Esophagus muscularis mucosa (tissue), 4 donors: Measurements from ENCODE around the gene DAB1. TPM values are rescaled to one million over a fixed set of nuclear protein-coding genes. Genes with fewer than 3 reads are reported as not detected.

ENCODE experiments used
- DNase-seq: peaks from one replicate; pipeline ENCODE4 v3.0.0-alpha.2; 2017; ENCODE audit errors: extremely low spot score
- H3K27ac ChIP-seq, 4 donors: fragments of 200-600 bp; sonication (generic); replicated peaks in 1 of 4; 1 replicate in 3 of 4; 2 replicates in 1 of 4; pipeline ENCODE4 v1.5.1; 2016 to 2019; ENCODE audit warnings: mild to moderate bottlenecking in 1 of 4
- H3K27me3 ChIP-seq, 4 donors: fragments of 200-600 bp; sonication (generic); one replicate each; pipeline versions ENCODE4 v1.5.1 to v1.6.0; 2016 to 2019
- H3K36me3 ChIP-seq, 4 donors: fragments of 200-600 bp; sonication (generic); one replicate each; pipeline ENCODE4 v1.5.1; 2016 to 2019
- H3K4me1 ChIP-seq, 4 donors: fragments of 200-600 bp; sonication (generic); one replicate each; pipeline ENCODE4 v1.5.1; 2016 to 2019
- H3K4me3 ChIP-seq, 4 donors: fragments of 200-600 bp; sonication (generic); 1 replicate in 2 of 4; 2 replicates in 2 of 4; pipeline ENCODE4 v1.5.1; 2016 to 2019; ENCODE audit warnings: mild to moderate bottlenecking in 4 of 4, moderate library complexity in 1 of 4
- H3K9me3 ChIP-seq, 4 donors: fragments of 200-600 bp; sonication (generic); 1 replicate in 3 of 4; 2 replicates in 1 of 4; pipeline ENCODE4 v1.5.1; 2016 to 2019
- EP300 ChIP-seq: sonication (generic); formaldehyde crosslinking; IDR thresholded peaks from one replicate; pipeline ENCODE4 v1.6.1; 2017; ENCODE audit warnings: antibody characterized with exemption
- POLR2A ChIP-seq: fragments of 450-650 bp; IDR thresholded peaks from one replicate; pipeline ENCODE4 v1.6.1; 2017; ENCODE audit warnings: antibody characterized with exemption, moderate library complexity, mild to moderate bottlenecking, low read depth
- POLR2AphosphoS5 ChIP-seq, 2 donors: sonication (generic); formaldehyde crosslinking; IDR thresholded peaks; one replicate each; pipeline ENCODE4 v1.6.1; 2017; ENCODE audit warnings: antibody characterized with exemption in 2 of 2
- WGBS: methylation state at CpG from one replicate; pipeline ENCODE4 v1.1.5; 2018; 5-methylcytosine and 5-hydroxymethylcytosine counted together
- intact Hi-C: fragments of 100-400 bp; cut with DNase I; formaldehyde crosslinking; loops from one replicate; pipeline ENCODE4 v1.15.1; 2023
- total RNA-seq, 4 donors: library from RNA; depleted of rRNA; stranded (reverse); fragments of >200 nt; gene quantifications; one replicate each; pipeline versions ENCODE4 v1.1.0 to v1.2.1, GENCODE V29; 2016
- TF ChIP-seq, protein P1 (sequence below), 3 experiments: fragments of 200-600 bp in 2 of 3; fragments of 450-650 bp in 1 of 3; sonication (generic) in 2 of 3; IDR thresholded peaks; one replicate each; pipeline ENCODE4 v1.5.1; 2017 to 2019; ENCODE audit warnings: antibody characterized with exemption in 3 of 3, mild to moderate bottlenecking in 2 of 3, moderate library complexity in 1 of 3

DAB1 gene
- total RNA-seq, 4 donors from 2014 or later, result 0.26 to 1.3 (median 0.37) TPM

DNA sequence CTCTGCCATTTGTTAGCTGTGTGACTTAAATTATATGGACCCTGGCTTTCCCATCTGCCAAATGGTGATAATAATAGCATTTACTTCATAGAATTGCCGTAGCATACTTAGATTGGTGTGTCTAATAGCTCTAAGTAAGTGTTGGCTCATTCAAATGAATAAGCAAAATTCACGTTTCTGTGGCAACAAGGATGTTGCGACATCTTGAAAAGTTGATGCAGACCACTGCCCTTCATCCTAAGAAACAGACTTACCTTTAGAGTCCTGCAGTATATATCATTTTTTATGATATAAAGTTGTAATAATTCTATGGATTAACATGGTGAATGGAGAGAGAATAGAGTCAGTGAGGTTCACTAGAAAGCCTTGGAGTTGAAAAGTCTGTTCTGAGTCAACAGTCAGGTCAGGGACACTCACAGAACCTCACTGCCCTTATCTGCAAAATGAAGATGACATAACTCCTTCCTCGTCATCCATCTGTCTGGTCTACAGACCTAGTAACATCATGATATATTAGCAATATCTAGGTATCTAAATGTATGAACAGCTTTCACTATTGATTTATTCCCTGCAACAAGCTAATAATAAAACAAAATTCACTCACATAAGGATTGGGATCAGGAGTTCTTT is 290.8 kb downstream of the DAB1 start:
- no peak for DNase-seq
- Histone ChIP-seq H3K9me3 (no peaks in the 10 kb centered on the region), H3K27me3 (no peaks in the 10 kb centered on the region), H3K4me1 (peaks cover 0 to 13% (median 11%) of the 10 kb centered on the region in 4 donors), H3K27ac (no peak overlapping the region), H3K4me3 (no peak overlapping the region), H3K36me3 (no peaks in the 10 kb centered on the region)
- 83% methylated on average over 4 of the region's 4 CpGs for WGBS
- intact Hi-C loops, result no loop called here
- TF ChIP-seq, protein P1, sequence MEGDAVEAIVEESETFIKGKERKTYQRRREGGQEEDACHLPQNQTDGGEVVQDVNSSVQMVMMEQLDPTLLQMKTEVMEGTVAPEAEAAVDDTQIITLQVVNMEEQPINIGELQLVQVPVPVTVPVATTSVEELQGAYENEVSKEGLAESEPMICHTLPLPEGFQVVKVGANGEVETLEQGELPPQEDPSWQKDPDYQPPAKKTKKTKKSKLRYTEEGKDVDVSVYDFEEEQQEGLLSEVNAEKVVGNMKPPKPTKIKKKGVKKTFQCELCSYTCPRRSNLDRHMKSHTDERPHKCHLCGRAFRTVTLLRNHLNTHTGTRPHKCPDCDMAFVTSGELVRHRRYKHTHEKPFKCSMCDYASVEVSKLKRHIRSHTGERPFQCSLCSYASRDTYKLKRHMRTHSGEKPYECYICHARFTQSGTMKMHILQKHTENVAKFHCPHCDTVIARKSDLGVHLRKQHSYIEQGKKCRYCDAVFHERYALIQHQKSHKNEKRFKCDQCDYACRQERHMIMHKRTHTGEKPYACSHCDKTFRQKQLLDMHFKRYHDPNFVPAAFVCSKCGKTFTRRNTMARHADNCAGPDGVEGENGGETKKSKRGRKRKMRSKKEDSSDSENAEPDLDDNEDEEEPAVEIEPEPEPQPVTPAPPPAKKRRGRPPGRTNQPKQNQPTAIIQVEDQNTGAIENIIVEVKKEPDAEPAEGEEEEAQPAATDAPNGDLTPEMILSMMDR (IDR thresholded peaks at IDR 0.05), result no peak
- no peak for TF ChIP-seq EP300
- no peak for TF ChIP-seq POLR2AphosphoS5 (IDR thresholded peaks at IDR 0.05)
- no peak for TF ChIP-seq POLR2A

DNA sequence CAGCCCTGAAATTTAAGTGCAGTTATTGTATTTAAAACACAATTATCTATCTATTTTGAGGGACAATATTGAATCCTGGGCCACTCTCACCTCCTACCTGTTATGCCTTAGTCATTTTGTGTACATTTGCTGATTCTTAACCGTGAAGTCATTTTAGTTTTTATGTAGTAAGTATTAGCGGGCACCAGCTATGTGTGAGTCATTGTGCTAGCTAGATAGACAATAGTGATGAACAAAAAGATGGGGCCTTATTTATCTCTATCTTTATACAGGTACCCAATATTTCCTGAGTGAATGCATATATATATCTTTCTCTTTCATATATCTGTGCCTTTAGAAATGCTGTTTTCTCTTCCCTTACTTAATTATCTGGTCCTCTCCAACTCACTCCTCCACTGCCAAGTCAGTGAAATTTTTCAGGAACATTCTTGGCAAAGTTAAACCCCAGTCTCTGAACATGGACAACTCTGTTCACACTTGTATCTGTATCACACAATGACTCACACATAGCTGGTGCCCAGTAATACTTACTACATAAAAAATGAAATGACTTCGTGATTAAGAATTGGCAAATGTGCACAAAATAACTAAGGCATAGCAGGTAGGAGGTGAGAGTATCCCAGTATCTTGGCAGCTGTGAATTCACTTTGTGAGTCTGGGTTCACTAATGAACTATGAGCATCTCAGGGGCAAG is 292.0 kb downstream of the DAB1 start:
- Histone ChIP-seq H3K36me3 (no peaks in the 10 kb centered on the region), H3K4me3 (no peak overlapping the region), H3K4me1 (peaks cover 0 to 13% (median 11%) of the 10 kb centered on the region in 4 donors), H3K9me3 (no peaks in the 10 kb centered on the region), H3K27ac (no peak overlapping the region), H3K27me3 (no peaks in the 10 kb centered on the region)
- 51% methylated on average over 3 of the region's 3 CpGs for WGBS
- no peak for DNase-seq
- TF ChIP-seq, protein P1 (IDR thresholded peaks at IDR 0.05), result no peak
- TF ChIP-seq POLR2AphosphoS5 (IDR thresholded peaks at IDR 0.05), result no peak
- TF ChIP-seq EP300, result no peak
- TF ChIP-seq POLR2A, result no peak
- intact Hi-C loops, result no loop called here

DNA sequence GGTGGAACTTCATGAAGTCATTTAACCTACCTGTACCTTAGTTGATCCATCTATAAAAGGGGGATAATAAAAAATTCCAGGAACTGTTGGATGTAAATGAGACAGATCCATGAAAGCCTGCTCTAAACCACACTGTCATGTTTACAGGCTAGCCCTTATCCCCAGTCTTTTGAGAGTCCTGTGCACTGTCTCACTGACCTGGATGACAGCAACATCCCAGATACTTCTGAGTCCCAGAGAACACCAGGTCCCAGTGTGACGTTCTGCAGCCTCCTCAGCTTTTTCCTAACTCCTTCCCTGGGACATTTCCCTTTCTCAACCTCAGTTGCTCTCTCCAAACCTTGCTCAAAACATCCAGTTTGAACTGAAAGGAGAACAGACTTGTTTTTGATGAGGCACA is 292.6 kb downstream of the DAB1 start:
- 35% methylated on average over 1 of the region's 1 CpG for WGBS
- Histone ChIP-seq H3K4me1 (peaks cover 0 to 13% (median 11%) of the 10 kb centered on the region in 4 donors), H3K27ac (no peak overlapping the region), H3K27me3 (no peaks in the 10 kb centered on the region), H3K36me3 (no peaks in the 10 kb centered on the region), H3K4me3 (no peak overlapping the region), H3K9me3 (no peaks in the 10 kb centered on the region)
- intact Hi-C loops, result no loop called here
- TF ChIP-seq POLR2AphosphoS5 (IDR thresholded peaks at IDR 0.05) (no peak), POLR2A (no peak), EP300 (no peak)
- TF ChIP-seq, protein P1 (IDR thresholded peaks at IDR 0.05), result no peak
- DNase-seq, result no peak

DNA sequence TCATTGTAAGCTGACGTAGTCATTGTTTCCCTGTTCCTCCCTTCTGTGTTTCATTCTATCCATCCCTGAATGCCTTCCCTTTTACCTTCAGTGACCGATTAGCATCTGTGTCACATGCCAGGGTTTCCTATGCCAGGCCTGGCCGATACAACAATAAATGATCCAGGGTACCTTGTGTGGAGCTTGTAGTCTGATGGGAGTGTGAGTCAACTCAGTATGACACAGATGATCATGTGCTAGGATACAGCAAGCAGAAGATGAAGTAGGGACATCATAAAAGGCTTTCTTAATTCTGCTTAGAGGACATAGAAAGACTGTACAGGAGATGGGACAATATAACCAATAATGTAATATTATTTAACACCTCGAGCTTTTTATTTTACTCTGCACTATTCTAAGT is 294.0 kb downstream of the DAB1 start:
- 92% methylated on average over 4 of the region's 4 CpGs for WGBS
- no peak for DNase-seq
- Histone ChIP-seq H3K4me3 (no peak overlapping the region), H3K4me1 (peaks cover 0 to 13% (median 11%) of the 10 kb centered on the region in 4 donors), H3K27me3 (no peaks in the 10 kb centered on the region), H3K9me3 (no peaks in the 10 kb centered on the region), H3K27ac (no peak overlapping the region), H3K36me3 (no peaks in the 10 kb centered on the region)
- TF ChIP-seq, protein P1 (IDR thresholded peaks at IDR 0.05), result no peak
- TF ChIP-seq POLR2A, result no peak
- TF ChIP-seq EP300, result no peak
- no peak for TF ChIP-seq POLR2AphosphoS5 (IDR thresholded peaks at IDR 0.05)
- intact Hi-C loops, result no loop called here
